Caco-2 (cell line): ENCODE measurements around the gene FGF14. TPM values are rescaled to one million over a fixed set of nuclear protein-coding genes. Genes with fewer than 3 reads are reported as not detected.

Source experiments
- BruUV-seq: library from RNA; stranded (reverse); fragments of 400-500 nt; replicated peaks from 2 replicates; lab custom pipeline; 2021; lab: Mats Ljungman, UMichigan
- CTCF ChIA-PET: fragments of 300-600 bp; sonication (Branson Sonifier 250); formaldehyde crosslinking; loops from one replicate; lab custom pipeline; 2022; ENCODE audit warnings: antibody characterized with exemption; lab: Charles Lee
- POLR2A ChIA-PET: fragments of 300-600 bp; sonication (Branson Sonifier 250); formaldehyde crosslinking; loops from one replicate; lab custom pipeline; 2022; ENCODE audit warnings: antibody characterized with exemption; lab: Charles Lee
- DNase-seq, 2 experiments: peaks; one replicate each; pipeline versions ENCODE4 v3.0.0 to v3.0.0-alpha.2; 2020 to 2022
- H3K27me3 ChIP-seq: replicated peaks from 2 replicates; pipeline ENCODE4 v1.6.0; 2011; ENCODE audit warnings: low read length; ENCODE audit not compliant: control insufficient read depth, insufficient read depth
- H3K36me3 ChIP-seq: 2 replicates; pipeline ENCODE4 v1.5.1; 2011; ENCODE audit warnings: low read length; ENCODE audit not compliant: control insufficient read depth, insufficient read depth
- H3K4me1 ChIP-seq: fragments of 250-450 bp; sonication (Bioruptor Pico); 2 replicates; pipeline ENCODE4 v1.5.1; 2020; ENCODE audit warnings: mild to moderate bottlenecking
- H3K4me3 ChIP-seq: 2 replicates; pipeline ENCODE4 v1.5.1; 2011; ENCODE audit warnings: low read depth, mild to moderate bottlenecking, control low read depth, low read length
- H3K9me3 ChIP-seq: fragments of 250-450 bp; sonication (Bioruptor Pico); 2 replicates; pipeline ENCODE4 v1.5.1; 2020; ENCODE audit warnings: mild to moderate bottlenecking, moderate library complexity
- H3K27ac Mint-ChIP-seq: one replicate; pipeline ENCODE4 v1.8.0; 2022; ENCODE audit warnings: mixed read lengths; ENCODE audit not compliant: unreplicated experiment
- H3K27me3 Mint-ChIP-seq: one replicate; pipeline ENCODE4 v1.8.0; 2022; ENCODE audit warnings: mixed read lengths; ENCODE audit not compliant: insufficient read depth, unreplicated experiment
- H3K36me3 Mint-ChIP-seq: one replicate; pipeline ENCODE4 v1.8.0; 2022; ENCODE audit warnings: mild to moderate bottlenecking, mixed read lengths; ENCODE audit not compliant: insufficient read depth, unreplicated experiment
- H3K4me1 Mint-ChIP-seq: one replicate; pipeline ENCODE4 v1.8.0; 2022; ENCODE audit warnings: low read depth, mixed read lengths; ENCODE audit not compliant: unreplicated experiment
- H3K4me3 Mint-ChIP-seq: one replicate; pipeline ENCODE4 v1.8.0; 2022; ENCODE audit warnings: mild to moderate bottlenecking, moderate library complexity, mixed read lengths; ENCODE audit not compliant: unreplicated experiment
- H3K9me3 Mint-ChIP-seq: one replicate; pipeline ENCODE4 v1.8.0; 2022; ENCODE audit warnings: mixed read lengths; ENCODE audit not compliant: unreplicated experiment
- CTCF ChIP-seq, 2 experiments: fragments of 200-600 bp in 1 of 2; IDR thresholded peaks; 1 replicate in 1 of 2; 2 replicates in 1 of 2; pipeline versions ENCODE4 v1.5.1 to v1.8.0; 2011 to 2022; ENCODE audit warnings: antibody characterized with exemption in 1 of 2, control low read depth in 1 of 2, inconsistent platforms in 1 of 2, low read depth in 1 of 2, low read length in 1 of 2, mild to moderate bottlenecking in 1 of 2, moderate library complexity in 1 of 2; ENCODE audit not compliant: insufficient read depth in 1 of 2, severe bottlenecking in 1 of 2, unreplicated experiment in 1 of 2
- intact Hi-C: fragments of 100-400 bp; cut with micrococcal nuclease; formaldehyde crosslinking; loops from one replicate; pipeline ENCODE4 v1.10.0; 2022; ENCODE audit not compliant: unreplicated experiment
- total RNA-seq: library from RNA; stranded (reverse); gene quantifications from 2 replicates; pipeline ENCODE4 v1.2.3, GENCODE V29; 2022

FGF14 gene
- total RNA-seq, 1 experiment from 2014 or later = not detected

GRCh38 chr13:101892296-101892695 lies 509.6 kb downstream of the FGF14 start:
- H3K4me3 Mint-ChIP-seq = no peak overlapping the region
- ChIA-PET CTCF (no interaction called here), POLR2A (no interaction called here)
- TF ChIP-seq CTCF (IDR thresholded peaks at IDR 0.05; ENCODE audit: insufficient read depth in 1 of 2, low read depth in 1 of 2, low read length in 1 of 2, severe bottlenecking in 1 of 2, unreplicated experiment in 1 of 2) = no peak
- no peak overlapping the region for H3K27ac Mint-ChIP-seq
- no peak for DNase-seq
- H3K4me1 Mint-ChIP-seq = no peaks in the 10 kb centered on the region
- Histone ChIP-seq H3K4me3 (no peak overlapping the region), H3K36me3 (no peaks in the 10 kb centered on the region), H3K9me3 (no peaks in the 10 kb centered on the region), H3K4me1 (no peaks in the 10 kb centered on the region), H3K27me3 (no peaks in the 10 kb centered on the region)
- no peaks in the 10 kb centered on the region for H3K36me3 Mint-ChIP-seq
- H3K27me3 Mint-ChIP-seq = peaks cover 13% of the 10 kb centered on the region
- no peaks in the 10 kb centered on the region for H3K9me3 Mint-ChIP-seq
- BruUV-seq = no TSS peak
- intact Hi-C loops = no loop called here

- Histone ChIP-seq H3K27me3 (no peaks in the 10 kb centered on the region), H3K36me3 (no peaks in the 10 kb centered on the region), H3K4me1 (no peaks in the 10 kb centered on the region), H3K4me3 (no peak overlapping the region), H3K9me3 (no peaks in the 10 kb centered on the region; the same call in 1 of the 2 replicates)
- no peak overlapping the region for H3K4me3 Mint-ChIP-seq
- no peak for DNase-seq
- no peaks in the 10 kb centered on the region for H3K9me3 Mint-ChIP-seq
- CTCF ChIA-PET = no interaction called here
- no peak overlapping the region for H3K27ac Mint-ChIP-seq
- TF ChIP-seq CTCF (IDR thresholded peaks at IDR 0.05; ENCODE audit: insufficient read depth in 1 of 2, low read depth in 1 of 2, low read length in 1 of 2, severe bottlenecking in 1 of 2, unreplicated experiment in 1 of 2) = no peak
- H3K27me3 Mint-ChIP-seq = peaks cover 17% of the 10 kb centered on the region
- intact Hi-C loops = no loop called here
- H3K36me3 Mint-ChIP-seq = no peaks in the 10 kb centered on the region
- no TSS peak for BruUV-seq
- POLR2A ChIA-PET = no interaction called here
- no peaks in the 10 kb centered on the region for H3K4me1 Mint-ChIP-seq
Observed at GRCh38 chr13:101881593-101881992, 520.3 kb downstream of the FGF14 start.

GRCh38 chr13:101880581-101880980 lies 521.3 kb downstream of the FGF14 start:
- no peaks in the 10 kb centered on the region for H3K9me3 ChIP-seq
- TF ChIP-seq CTCF (IDR thresholded peaks at IDR 0.05; ENCODE audit: insufficient read depth in 1 of 2, low read depth in 1 of 2, low read length in 1 of 2, severe bottlenecking in 1 of 2, unreplicated experiment in 1 of 2) = no peak
- Mint-ChIP-seq H3K36me3 (no peaks in the 10 kb centered on the region), H3K9me3 (no peaks in the 10 kb centered on the region), H3K4me3 (no peak overlapping the region), H3K4me1 (no peaks in the 10 kb centered on the region), H3K27me3 (peaks cover 17% of the 10 kb centered on the region), H3K27ac (no peak overlapping the region)
- no peak for DNase-seq
- no TSS peak for BruUV-seq
- no peaks in the 10 kb centered on the region for H3K36me3 ChIP-seq
- ChIA-PET POLR2A (no interaction called here), CTCF (no interaction called here)
- no peak overlapping the region for H3K4me3 ChIP-seq
- intact Hi-C loops = no loop called here
- no peaks in the 10 kb centered on the region for H3K4me1 ChIP-seq
- no peaks in the 10 kb centered on the region for H3K27me3 ChIP-seq
